Subcutaneous abdominal adipose tissue (tissue), 5 donors: Measurements from ENCODE around the gene GABBR2.
"Not testable (repeated sequence)": the region's sequence is repeated elsewhere in the genome, so short reads cannot be mapped to it uniquely, and the experiment has no call there.

ENCODE experiments used
- H3K27ac ChIP-seq: one replicate; pipeline ENCODE4 v1.7.0; 2013; ENCODE audit warnings: low read depth, mild to moderate bottlenecking, inconsistent platforms, low read length, moderate library complexity
- H3K27me3 ChIP-seq, 5 donors: one replicate each; pipeline ENCODE4 v1.7.0; 2013; ENCODE audit warnings: low read length in 5 of 5, inconsistent platforms in 1 of 5; ENCODE audit not compliant: control insufficient read depth in 5 of 5, insufficient read depth in 4 of 5
- H3K36me3 ChIP-seq, 5 donors: one replicate each; pipeline ENCODE4 v1.7.0; 2013; ENCODE audit warnings: low read length in 5 of 5; ENCODE audit not compliant: control insufficient read depth in 5 of 5, insufficient read depth in 5 of 5
- H3K4me1 ChIP-seq, 5 donors: one replicate each; pipeline ENCODE4 v1.7.0; 2013; ENCODE audit warnings: low read length in 5 of 5, mild to moderate bottlenecking in 3 of 5, moderate library complexity in 1 of 5; ENCODE audit not compliant: control insufficient read depth in 5 of 5, insufficient read depth in 5 of 5
- H3K4me3 ChIP-seq, 5 donors: one replicate each; pipeline ENCODE4 v1.7.0; 2013; ENCODE audit warnings: low read length in 5 of 5, low read depth in 1 of 5
- H3K9ac ChIP-seq, 5 donors: one replicate each; pipeline ENCODE4 v1.7.0; 2013; ENCODE audit warnings: low read length in 5 of 5, mild to moderate bottlenecking in 4 of 5, moderate library complexity in 3 of 5
- H3K9me3 ChIP-seq, 5 donors: one replicate each; pipeline ENCODE4 v1.7.0; 2013; ENCODE audit warnings: low read length in 5 of 5; ENCODE audit not compliant: control insufficient read depth in 5 of 5
- donor health status: healthy.
- donor health status: healthy.
- donor health status: healthy.
- donor health status: healthy.
- donor health status: healthy.

The GABBR2 gene

DNA sequence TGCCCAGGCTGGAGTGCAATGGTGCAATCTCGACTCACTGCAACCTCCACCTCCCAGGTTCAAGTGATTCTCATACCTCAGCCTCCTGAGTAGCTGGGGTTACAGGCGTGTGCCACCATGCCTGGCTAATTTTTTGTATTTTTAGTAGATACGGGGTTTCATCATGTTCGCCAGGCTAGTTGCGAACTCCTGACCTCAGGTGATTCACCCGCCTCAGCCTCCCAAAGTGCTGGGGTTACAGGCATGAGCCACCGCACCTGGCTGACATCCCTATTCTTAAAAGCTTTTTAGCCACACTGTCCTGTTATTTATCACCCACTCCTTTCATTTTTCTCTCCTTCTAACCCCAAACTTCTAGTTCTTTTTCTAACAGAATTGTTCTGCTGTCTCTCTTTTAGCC is 425.6 kb downstream of the GABBR2 start:
- not testable (repeated sequence) for H3K4me3 ChIP-seq, H3K9ac ChIP-seq, H3K9me3 ChIP-seq, H3K4me1 ChIP-seq, H3K36me3 ChIP-seq, H3K27ac ChIP-seq
- H3K27me3 ChIP-seq: peaks cover 0 to 15% (median 11%) of the 10 kb centered on the region in 5 donors

DNA sequence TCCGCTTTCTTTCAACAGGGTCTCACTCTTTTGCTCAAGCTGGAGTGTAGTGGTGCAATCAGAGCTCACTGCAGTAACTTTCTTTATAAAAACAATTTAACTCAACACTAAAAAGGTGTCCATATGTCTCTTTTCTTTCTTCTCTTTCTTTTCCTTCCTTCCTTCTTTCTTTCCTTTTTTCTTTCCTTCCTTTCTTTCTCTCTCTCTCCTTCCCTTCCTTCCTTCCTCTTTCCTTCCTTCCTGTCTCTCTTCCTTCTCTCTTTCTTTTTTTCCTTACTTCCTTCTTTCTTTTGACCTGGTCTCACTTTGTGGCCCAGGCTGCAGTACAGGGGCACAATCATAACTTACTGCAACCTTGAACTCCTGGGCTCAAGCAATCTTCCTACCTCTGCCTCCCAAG is 427.5 kb downstream of the GABBR2 start:
- no peaks in the 10 kb centered on the region for H3K4me1 ChIP-seq
- no peaks in the 10 kb centered on the region for H3K36me3 ChIP-seq
- no peaks in the 10 kb centered on the region for H3K9me3 ChIP-seq
- H3K27ac ChIP-seq: no peak overlapping the region
- H3K4me3 ChIP-seq: no peak overlapping the region
- H3K9ac ChIP-seq: no peak overlapping the region
- H3K27me3 ChIP-seq: peaks cover 0 to 12% (median 10%) of the 10 kb centered on the region in 5 donors

- H3K9me3 ChIP-seq: no peaks in the 10 kb centered on the region
- no peaks in the 10 kb centered on the region for H3K4me1 ChIP-seq
- no peaks in the 10 kb centered on the region for H3K36me3 ChIP-seq
- H3K27me3 ChIP-seq: peaks cover 0 to 12% (median 8%) of the 10 kb centered on the region in 5 donors
- H3K9ac ChIP-seq: no peak overlapping the region
- no peak overlapping the region for H3K4me3 ChIP-seq
- H3K27ac ChIP-seq: no peak overlapping the region
Measured at GRCh38 chr9:98280574-98280973, 428.2 kb downstream of the GABBR2 start.

DNA sequence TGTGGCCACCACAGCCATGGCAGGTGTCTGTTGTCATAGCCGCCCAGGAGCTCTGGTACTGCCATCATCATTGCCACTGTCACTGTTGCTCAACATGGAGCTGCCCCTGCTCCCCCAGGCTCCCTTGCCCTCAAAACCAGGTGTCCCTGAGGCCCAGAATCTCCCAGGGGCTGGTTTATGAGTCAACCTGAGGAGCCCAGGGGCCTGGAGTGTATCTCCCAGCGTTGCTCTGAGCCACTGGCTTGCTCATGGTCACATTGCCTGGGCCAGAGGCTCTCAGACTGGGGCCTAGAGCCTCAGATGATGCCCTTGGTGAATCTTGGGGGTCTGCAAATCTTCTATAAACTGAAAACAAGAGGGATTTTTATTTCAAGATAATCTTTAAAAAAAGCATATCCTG is 428.6 kb downstream of the GABBR2 start:
- Histone ChIP-seq H3K4me1 (no peaks in the 10 kb centered on the region), H3K9me3 (no peaks in the 10 kb centered on the region), H3K27ac (no peak overlapping the region), H3K9ac (no peak overlapping the region), H3K27me3 (peaks cover 0 to 12% (median 8%) of the 10 kb centered on the region in 5 donors), H3K4me3 (no peak overlapping the region), H3K36me3 (no peaks in the 10 kb centered on the region)

DNA sequence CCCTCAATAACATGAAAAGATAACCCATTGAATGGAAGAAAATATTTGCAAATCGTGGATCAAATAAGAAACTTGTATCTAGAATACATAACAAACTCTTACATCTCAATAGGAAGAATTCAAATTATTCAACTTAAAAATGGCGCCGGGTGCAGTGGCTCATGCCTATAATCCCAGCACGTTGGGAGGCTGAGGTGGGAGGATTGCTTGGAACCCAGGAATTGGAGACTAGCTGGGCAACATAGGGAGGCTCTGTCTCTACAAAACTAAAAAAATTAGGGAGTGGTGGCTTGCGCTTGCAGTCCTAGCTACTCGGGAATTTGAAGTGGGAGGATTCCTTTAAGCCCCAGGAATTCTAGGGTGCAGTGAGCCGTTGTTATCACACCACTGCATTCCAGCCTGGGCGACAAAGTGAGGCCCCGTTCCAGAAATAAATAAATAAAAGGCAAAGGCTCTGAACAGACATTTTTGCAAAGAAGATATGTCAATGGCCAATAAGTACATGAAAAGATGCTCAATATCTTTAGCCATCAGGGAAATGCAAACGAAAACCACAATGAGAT is 431.7 kb downstream of the GABBR2 start:
- H3K9ac ChIP-seq: no peak overlapping the region
- H3K4me1 ChIP-seq: no peaks in the 10 kb centered on the region
- H3K4me3 ChIP-seq: no peak overlapping the region
- H3K27me3 ChIP-seq: peaks cover 0 to 14% (median 4%) of the 10 kb centered on the region in 5 donors
- H3K36me3 ChIP-seq: no peaks in the 10 kb centered on the region
- no peak overlapping the region for H3K27ac ChIP-seq
- H3K9me3 ChIP-seq: no peaks in the 10 kb centered on the region

- no peaks in the 10 kb centered on the region for H3K9me3 ChIP-seq
Measured at GRCh38 chr9:98275159-98275558, 433.6 kb downstream of the GABBR2 start.

GRCh38 chr9:98272083-98272482 is 436.7 kb downstream of the GABBR2 start:
- no peak overlapping the region for H3K9ac ChIP-seq
- no peaks in the 10 kb centered on the region for H3K9me3 ChIP-seq
- H3K27ac ChIP-seq: no peak overlapping the region
- peaks cover 0 to 5% (median 0%) of the 10 kb centered on the region in 5 donors for H3K27me3 ChIP-seq
- H3K36me3 ChIP-seq: no peaks in the 10 kb centered on the region
- H3K4me3 ChIP-seq: no peak overlapping the region
- H3K4me1 ChIP-seq: no peaks in the 10 kb centered on the region

More at GRCh38 chr9:98275159-98275558, 433.6 kb downstream of the GABBR2 start:
- no peak overlapping the region for H3K4me3 ChIP-seq
- H3K36me3 ChIP-seq: no peaks in the 10 kb centered on the region
- H3K27me3 ChIP-seq: peaks cover 0 to 14% (median 3%) of the 10 kb centered on the region in 5 donors
- H3K4me1 ChIP-seq: no peaks in the 10 kb centered on the region
- no peak overlapping the region for H3K27ac ChIP-seq
- no peak overlapping the region for H3K9ac ChIP-seq

- H3K27ac ChIP-seq: no peak overlapping the region
- peaks cover 0 to 5% (median 0%) of the 10 kb centered on the region in 5 donors for H3K27me3 ChIP-seq
- H3K9me3 ChIP-seq: no peaks in the 10 kb centered on the region
- H3K9ac ChIP-seq: no peak overlapping the region
- no peaks in the 10 kb centered on the region for H3K4me1 ChIP-seq
- no peak overlapping the region for H3K4me3 ChIP-seq
- no peaks in the 10 kb centered on the region for H3K36me3 ChIP-seq
Measured at GRCh38 chr9:98271479-98271878, 437.3 kb downstream of the GABBR2 start.

DNA sequence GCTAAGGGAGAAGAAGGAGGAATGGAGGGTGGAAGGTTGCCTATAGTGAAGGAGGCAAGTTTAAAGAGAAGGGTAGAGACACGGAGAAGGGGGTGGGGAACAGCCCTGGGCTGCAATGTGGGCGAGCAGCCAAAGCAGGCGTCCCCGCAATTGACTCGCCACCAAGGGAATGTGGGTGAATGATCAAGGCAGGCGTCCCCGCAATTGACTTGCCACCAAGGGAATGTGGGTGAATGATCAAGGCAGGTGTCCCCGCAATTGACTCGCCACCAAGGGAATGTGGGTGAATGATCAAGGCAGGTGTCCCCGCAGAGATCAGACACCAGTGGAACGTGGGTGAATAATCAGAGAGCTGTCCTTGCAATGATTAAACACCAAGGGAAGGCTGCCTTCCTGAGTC is 438.5 kb downstream of the GABBR2 start:
- not testable (repeated sequence) for H3K27ac ChIP-seq, H3K4me1 ChIP-seq, H3K4me3 ChIP-seq, H3K27me3 ChIP-seq, H3K9me3 ChIP-seq, H3K36me3 ChIP-seq, H3K9ac ChIP-seq

GRCh38 chr9:98269652-98270051 is 439.1 kb downstream of the GABBR2 start:
- not testable (repeated sequence) for H3K9ac ChIP-seq, H3K27me3 ChIP-seq, H3K4me3 ChIP-seq, H3K36me3 ChIP-seq, H3K27ac ChIP-seq, H3K9me3 ChIP-seq, H3K4me1 ChIP-seq

- not testable (repeated sequence) for H3K9ac ChIP-seq, H3K4me1 ChIP-seq, H3K27me3 ChIP-seq, H3K36me3 ChIP-seq, H3K27ac ChIP-seq, H3K4me3 ChIP-seq, H3K9me3 ChIP-seq
Measured at GRCh38 chr9:98267556-98267955, 441.2 kb downstream of the GABBR2 start.
